GM12878 (cell line): ENCODE data around the gene TMEM217. TPM values are rescaled to one million over a fixed set of nuclear protein-coding genes. Genes with fewer than 3 reads are reported as not detected.

Experiments used
- ATAC-seq: fragments of 200-7000 bp; cut with Tn5 transposase; 3 replicates; pipeline ENCODE4 v1.9.1; 2020; ENCODE audit warnings: mild to moderate bottlenecking, moderate library complexity
- BruUV-seq: library from RNA; stranded (reverse); fragments of 400-500 nt; replicated peaks from 2 replicates; lab custom pipeline; 2021; lab: Mats Ljungman, UMichigan
- CTCF ChIA-PET: fragments of 300-600 bp; sonication (Branson Sonifier 250); formaldehyde crosslinking; extraction: SDS; loops from one replicate; lab custom pipeline; 2021; ENCODE audit warnings: inconsistent platforms; lab: Yijun Ruan, JAX
- POLR2A ChIA-PET: fragments of 350-600 bp; formaldehyde crosslinking; extraction: SDS; loops from one replicate; lab custom pipeline; 2021; ENCODE audit warnings: inconsistent platforms; lab: Charles Lee
- RAD21 ChIA-PET: fragments of 300-600 bp; sonication (Branson Sonifier 250); formaldehyde crosslinking; loops from one replicate; lab custom pipeline; 2023; ENCODE audit warnings: antibody characterized with exemption; ENCODE audit not compliant: unreplicated experiment; lab: Charles Lee
- SMC1A ChIA-PET: fragments of 300-600 bp; sonication (Branson Sonifier 250); formaldehyde crosslinking; loops from one replicate; lab custom pipeline; 2023; ENCODE audit not compliant: unreplicated experiment, uncharacterized antibody; lab: Charles Lee
- DNase-seq: peaks from one replicate; pipeline ENCODE4 v3.0.0-alpha.2; 2011; ENCODE audit warnings: low read depth, low spot score
- FAIRE-seq: peaks from 3 replicates; lab custom pipeline; 2011; peaks lifted over from hg19 to GRCh38; lab: Jason Lieb, UNC
- H2AFZ ChIP-seq: 2 replicates; pipeline ENCODE4 v1.6.0; 2011; ENCODE audit warnings: low read depth, low read length, control low read depth; ENCODE audit not compliant: control insufficient read depth
- H3K27ac ChIP-seq: 2 replicates; pipeline ENCODE4 v1.5.1; 2011; ENCODE audit warnings: control low read depth; ENCODE audit not compliant: control insufficient read depth, insufficient read depth
- H3K27me3 ChIP-seq, 2 experiments: replicated peaks in 1 of 2; 2 replicates each; pipeline versions ENCODE4 v1.6.0 to v1.6.1; 2011; ENCODE audit warnings: low read length in 1 of 2; ENCODE audit not compliant: control insufficient read depth in 2 of 2, insufficient read depth in 2 of 2
- H3K36me3 ChIP-seq, 2 experiments: 2 replicates each; pipeline ENCODE4 v1.5.1; 2011; ENCODE audit warnings: low read length in 1 of 2; ENCODE audit not compliant: control insufficient read depth in 2 of 2, insufficient read depth in 2 of 2
- H3K4me1 ChIP-seq: 2 replicates; pipeline ENCODE4 v1.6.1; 2011; ENCODE audit warnings: mild to moderate bottlenecking, low read length, moderate library complexity, mixed read lengths; ENCODE audit not compliant: control insufficient read depth, insufficient read depth
- H3K4me2 ChIP-seq: 2 replicates; pipeline ENCODE4 v1.6.0; 2011; ENCODE audit warnings: control low read depth; ENCODE audit not compliant: control insufficient read depth, insufficient read depth
- H3K4me3 ChIP-seq: fragments of 200-600 bp; sonication (generic); 2 replicates; pipeline ENCODE4 v1.5.1; 2016
- H3K79me2 ChIP-seq: 2 replicates; pipeline ENCODE4 v1.6.0; 2011; ENCODE audit warnings: low read length; ENCODE audit not compliant: control insufficient read depth, insufficient read depth
- H3K9ac ChIP-seq: 2 replicates; pipeline ENCODE4 v1.8.0; 2011; ENCODE audit warnings: low read length, control low read depth, mixed read lengths; ENCODE audit not compliant: control insufficient read depth, insufficient read depth
- H3K9me3 ChIP-seq: replicated peaks from 3 replicates; pipeline ENCODE4 v1.5.1; 2011; ENCODE audit warnings: mild to moderate bottlenecking, low read length; ENCODE audit not compliant: control insufficient read depth, insufficient read depth
- H4K20me1 ChIP-seq: 2 replicates; pipeline ENCODE4 v1.6.0; 2011; ENCODE audit not compliant: control insufficient read depth, insufficient read depth
- ATF2 ChIP-seq: IDR thresholded peaks from 2 replicates; pipeline ENCODE4 v1.6.1; 2012; ENCODE audit warnings: low read length, inconsistent platforms
- ATF7 ChIP-seq: fragments of 450-650 bp; IDR thresholded peaks from 2 replicates; pipeline ENCODE4 v1.6.1; 2016; ENCODE audit warnings: low read depth, mild to moderate bottlenecking
- CEBPZ ChIP-seq: fragments of 150-350 bp; IDR thresholded peaks from 2 replicates; pipeline ENCODE4 v1.6.1; 2016; ENCODE audit warnings: low read depth, low read length
- DPF2 ChIP-seq: fragments of 450-650 bp; IDR thresholded peaks from 2 replicates; pipeline ENCODE4 v1.6.1; 2017; ENCODE audit warnings: mild to moderate bottlenecking
- IKZF1 ChIP-seq: fragments of 450-650 bp; conservative IDR thresholded peaks from 2 replicates; pipeline ENCODE4 v1.6.1; 2017; ENCODE audit warnings: antibody characterized with exemption, mild to moderate bottlenecking
- IKZF2 ChIP-seq, 2 experiments: fragments of 450-650 bp; IDR thresholded peaks; 2 replicates each; pipeline ENCODE4 v1.6.1; 2017; ENCODE audit warnings: mild to moderate bottlenecking in 2 of 2, moderate library complexity in 2 of 2
- JUNB ChIP-seq: IDR thresholded peaks from 2 replicates; pipeline ENCODE4 v1.6.1; 2016; ENCODE audit warnings: antibody characterized with exemption, mild to moderate bottlenecking
- MTA3 ChIP-seq: IDR thresholded peaks from 2 replicates; pipeline ENCODE4 v1.6.1; 2012; ENCODE audit warnings: low read length, inconsistent platforms, borderline replicate concordance
- NFIC ChIP-seq: IDR thresholded peaks from 2 replicates; pipeline ENCODE4 v1.6.1; 2012; ENCODE audit warnings: low read depth, mild to moderate bottlenecking, inconsistent platforms, low read length, moderate library complexity
- NFYB ChIP-seq: IDR thresholded peaks from 2 replicates; pipeline ENCODE4 v1.6.1; 2011; ENCODE audit warnings: low read depth, mild to moderate bottlenecking, low read length, improper control_type of control experiment, moderate library complexity; ENCODE audit not compliant: insufficient read depth
- RBBP5 ChIP-seq: fragments of 200-600 bp; sonication (generic); conservative IDR thresholded peaks from 2 replicates; pipeline ENCODE4 v1.6.1; 2016
- RUNX3 ChIP-seq: IDR thresholded peaks from 2 replicates; pipeline ENCODE4 v1.6.1; 2012; ENCODE audit warnings: low read length, inconsistent platforms
- SPI1 ChIP-seq: IDR thresholded peaks from 2 replicates; pipeline ENCODE4 v1.6.1; 2011; ENCODE audit warnings: low read depth, mild to moderate bottlenecking, low read length, moderate library complexity, borderline replicate concordance; ENCODE audit not compliant: insufficient read depth
- TCF12 ChIP-seq: IDR thresholded peaks from 2 replicates; pipeline ENCODE4 v1.6.1; 2011; ENCODE audit warnings: low read depth, mild to moderate bottlenecking, low read length
- USF1 ChIP-seq: IDR thresholded peaks from 2 replicates; pipeline ENCODE4 v1.6.1; 2011; ENCODE audit warnings: borderline replicate concordance, low read depth, mild to moderate bottlenecking, moderate library complexity, mixed read lengths, low read length; ENCODE audit not compliant: insufficient read depth; ENCODE audit errors: extremely low read length
- WGBS: methylation state at CpG from one replicate; pipeline ENCODE4 v1.1.6; 2016; ENCODE audit warnings: low lambda C conversion rate; ENCODE audit not compliant: insufficient replicate concordance, insufficient coverage; ENCODE audit errors: missing lambda C conversion rate; 5-methylcytosine and 5-hydroxymethylcytosine counted together
- in situ Hi-C: fragments of 300-500 bp; cut with MboI; formaldehyde crosslinking; loops from 9 replicates; pipeline ENCODE4 v1.14.3; 2018; ENCODE audit warnings: mixed read lengths
- intact Hi-C: fragments of 100-400 bp; cut with micrococcal nuclease; formaldehyde crosslinking; loops from one replicate; pipeline ENCODE4 v1.14.2; 2022; ENCODE audit not compliant: unreplicated experiment
- polyA plus RNA-seq, 11 experiments: library from polyadenylated mRNA; depleted of rRNA in 4 of 11; unstranded in 6 of 11; stranded (reverse) in 5 of 11; fragments of >200 nt; fragmentation: Nextera tagmentation in 4 of 11; fragmentation: Illumina TruSeq in 1 of 11; extraction: Ambion mirVana in 4 of 11; extraction: Trizol in 1 of 11; gene quantifications; 1 replicate in 1 of 11; 2 replicates in 10 of 11; pipeline versions ENCODE4 v1.2.1 to v1.2.3, GENCODE V29; 2011 to 2016; ENCODE audit warnings: inconsistent platforms in 2 of 11, missing spikeins in 2 of 11, low read depth in 1 of 11
- total RNA-seq, 4 experiments: library from RNA; depleted of rRNA in 3 of 4; stranded (reverse); fragments of >200 nt in 3 of 4; fragmentation: Illumina TruSeq in 1 of 4; extraction: Trizol in 1 of 4; gene quantifications; 2 replicates each; pipeline versions ENCODE4 v1.2.1 to v1.2.3, GENCODE V29; 2013 to 2021

TMEM217 gene
- total and polyA plus RNA-seq, 10 of the 15 experiments (the other 5 are each of a cell fraction or from before 2014, with no cell fraction given), result 1.3 to 4.5 (median 2.3) TPM

GRCh38 chr6:37242429-37243052, 15.4 kb downstream of the TMEM217 start:
- Histone ChIP-seq H3K9ac (no peak overlapping the region), H3K79me2 (no peaks in the 10 kb centered on the region), H4K20me1 (no peaks in the 10 kb centered on the region), H3K27me3 (no peaks in the 10 kb centered on the region), H3K36me3 (no peaks in the 10 kb centered on the region), H3K27ac (no peak overlapping the region), H3K4me1 (peaks cover 9% of the 10 kb centered on the region; the same call in 1 of the 2 replicates), H3K9me3 (no peaks in the 10 kb centered on the region), H3K4me2 (no peak overlapping the region), H3K4me3 (no peak overlapping the region), H2AFZ (no peak overlapping the region)
- no peak for DNase-seq
- in situ Hi-C loops, result no loop called here
- no peak for FAIRE-seq
- ChIA-PET SMC1A (interaction anchor here (1.0 to 1.5 kb wide), 2 partner anchors 65 to 72 kb away, joined by 3 read pairs; no protein-coding TSS in a partner anchor), CTCF (interaction anchor here (1.1 to 1.8 kb wide), 2 partner anchors 12 to 21 kb away, joined by 4 to 6 read pairs; no protein-coding TSS in a partner anchor), RAD21 (interaction anchor here (0.7 to 1.7 kb wide), 3 partner anchors 15 to 218 kb away, joined by 3 to 5 read pairs (median 3); partner anchors contain the start of genes TBC1D22B and TMEM217), POLR2A (interaction anchor here (0.5 to 1.1 kb wide), 3 partner anchors 10 to 1178 kb away, joined by 3 to 6 read pairs (median 6); partner anchors contain the start of gene TBC1D22B)
- intact Hi-C loops, result no loop called here
- 100% methylated on average over 1 of the region's 1 CpG for WGBS
- BruUV-seq, result no TSS peak
- ATAC-seq, result peak; percentile 24; the same call in 2 of the 3 replicates
- no peak for TF ChIP-seq DPF2
- TF ChIP-seq TCF12, result no peak
- TF ChIP-seq NFYB, result 0 out of 2 replicates have a peak, but pooled peaks have one; percentile 24
- TF ChIP-seq MTA3, result no peak
- peak; percentile 76; the same call in 1 of the 2 replicates for TF ChIP-seq NFIC
- TF ChIP-seq USF1, result peak; percentile 11
- TF ChIP-seq ATF7, result peak; percentile 69
- peak; percentile 48 to 55 for TF ChIP-seq IKZF2 (IDR thresholded peaks at IDR 0.05)
- TF ChIP-seq RUNX3, result peak; percentile 67; the same call in 1 of the 2 replicates
- TF ChIP-seq CEBPZ, result no peak
- 0 out of 2 replicates have a peak, but pooled peaks have one; percentile 38 for TF ChIP-seq IKZF1
- TF ChIP-seq RBBP5, result no peak
- peak; percentile 59 for TF ChIP-seq SPI1
- TF ChIP-seq JUNB, result peak; percentile 63
- TF ChIP-seq ATF2, result peak; percentile 33; the same call in 1 of the 2 replicates
